Ascending aorta (tissue), 2 donors: ENCODE measurements around the gene CSTF1. TPM values are rescaled to one million over a fixed set of nuclear protein-coding genes. Genes with fewer than 3 reads are reported as not detected.

ENCODE experiments used
- DNase-seq, 2 donors: peaks; one replicate each; pipeline ENCODE4 v3.0.0-alpha.2; 2019; ENCODE audit warnings: low spot score in 2 of 2
- H3K27ac ChIP-seq, 2 donors: fragments of 200-600 bp; sonication (generic); one replicate each; pipeline ENCODE4 v1.5.1; 2016 to 2017; ENCODE audit warnings: mild to moderate bottlenecking in 1 of 2
- H3K27me3 ChIP-seq: fragments of 200-600 bp; sonication (generic); one replicate; pipeline ENCODE4 v1.5.1; 2017
- H3K36me3 ChIP-seq, 2 donors: fragments of 200-600 bp; sonication (generic); one replicate each; pipeline ENCODE4 v1.5.1; 2016
- H3K4me1 ChIP-seq, 2 donors: fragments of 200-600 bp; sonication (generic); one replicate each; pipeline ENCODE4 v1.5.1; 2016 to 2017; ENCODE audit warnings: mild to moderate bottlenecking in 1 of 2
- H3K4me3 ChIP-seq, 2 donors: fragments of 200-600 bp; sonication (generic); one replicate each; pipeline ENCODE4 v1.5.1; 2016 to 2017; ENCODE audit warnings: mild to moderate bottlenecking in 1 of 2
- H3K9me3 ChIP-seq, 2 donors: fragments of 200-600 bp; sonication (generic); one replicate each; pipeline ENCODE4 v1.5.1; 2016
- CTCF ChIP-seq, 3 experiments: fragments of 200-600 bp in 2 of 3; fragments of 450-650 bp in 1 of 3; sonication (generic) in 2 of 3; IDR thresholded peaks; one replicate each; pipeline ENCODE4 v1.5.1; 2016 to 2019; ENCODE audit warnings: antibody characterized with exemption in 3 of 3, mild to moderate bottlenecking in 1 of 3, moderate library complexity in 1 of 3
- intact Hi-C: fragments of 100-400 bp; cut with DNase I; formaldehyde crosslinking; loops from one replicate; pipeline ENCODE4 v1.15.1; 2023
- total RNA-seq: library from RNA; depleted of rRNA; stranded (reverse); fragments of >200 nt; gene quantifications from one replicate; pipeline ENCODE4 v1.1.0, GENCODE V29; 2016

CSTF1 gene
- total RNA-seq, 1 donor from 2014 or later = 13.7 TPM

GRCh38 chr20:56358070-56358469 lies 34.4 kb upstream of the CSTF1 start:
- no peaks in the 10 kb centered on the region for H3K27me3 ChIP-seq
- no peak for TF ChIP-seq CTCF (IDR thresholded peaks at IDR 0.05)
- intact Hi-C loops = loop anchor here (1.0 kb wide), 2 partner anchors 34 to 110 kb away; partner anchors contain the start of genes AURKA, CSTF1 and RTF2
- DNase-seq = no peak
- peak overlapping the region in 1 of 2 donors; percentile 29 for H3K27ac ChIP-seq
- H3K4me1 ChIP-seq = peaks cover 6 to 13% of the 10 kb centered on the region in 2 donors
- no peaks in the 10 kb centered on the region for H3K9me3 ChIP-seq
- no peaks in the 10 kb centered on the region for H3K36me3 ChIP-seq
- peak overlapping the region in 1 of 2 donors; percentile 90 for H3K4me3 ChIP-seq

- peak within 1 kb of the TSS; percentile 75 to 86 for H3K27ac ChIP-seq
- intact Hi-C loops = loop anchor here (1.0 kb wide), 2 partner anchors 34 to 110 kb away; partner anchors contain the start of genes AURKA, CSTF1 and RTF2
- no peak for TF ChIP-seq CTCF (IDR thresholded peaks at IDR 0.05)
- H3K4me3 ChIP-seq = peak within 1 kb of the TSS; percentile 90 to 93
- no peaks in the 10 kb centered on the region for H3K36me3 ChIP-seq
- H3K9me3 ChIP-seq = no peaks in the 10 kb centered on the region
- peak; percentile 31 to 92 for DNase-seq
- no peaks in the 10 kb centered on the region for H3K27me3 ChIP-seq
- H3K4me1 ChIP-seq = peaks cover 6 to 13% of the 10 kb centered on the region in 2 donors
Measured at GRCh38 chr20:56358600-56359211, 33.7 kb upstream of the CSTF1 start, which contains the start of gene FAM210B. FAM210B (plus strand) TSS chr20:56358974; CDS start chr20:56359006, 32 bp downstream.

DNA sequence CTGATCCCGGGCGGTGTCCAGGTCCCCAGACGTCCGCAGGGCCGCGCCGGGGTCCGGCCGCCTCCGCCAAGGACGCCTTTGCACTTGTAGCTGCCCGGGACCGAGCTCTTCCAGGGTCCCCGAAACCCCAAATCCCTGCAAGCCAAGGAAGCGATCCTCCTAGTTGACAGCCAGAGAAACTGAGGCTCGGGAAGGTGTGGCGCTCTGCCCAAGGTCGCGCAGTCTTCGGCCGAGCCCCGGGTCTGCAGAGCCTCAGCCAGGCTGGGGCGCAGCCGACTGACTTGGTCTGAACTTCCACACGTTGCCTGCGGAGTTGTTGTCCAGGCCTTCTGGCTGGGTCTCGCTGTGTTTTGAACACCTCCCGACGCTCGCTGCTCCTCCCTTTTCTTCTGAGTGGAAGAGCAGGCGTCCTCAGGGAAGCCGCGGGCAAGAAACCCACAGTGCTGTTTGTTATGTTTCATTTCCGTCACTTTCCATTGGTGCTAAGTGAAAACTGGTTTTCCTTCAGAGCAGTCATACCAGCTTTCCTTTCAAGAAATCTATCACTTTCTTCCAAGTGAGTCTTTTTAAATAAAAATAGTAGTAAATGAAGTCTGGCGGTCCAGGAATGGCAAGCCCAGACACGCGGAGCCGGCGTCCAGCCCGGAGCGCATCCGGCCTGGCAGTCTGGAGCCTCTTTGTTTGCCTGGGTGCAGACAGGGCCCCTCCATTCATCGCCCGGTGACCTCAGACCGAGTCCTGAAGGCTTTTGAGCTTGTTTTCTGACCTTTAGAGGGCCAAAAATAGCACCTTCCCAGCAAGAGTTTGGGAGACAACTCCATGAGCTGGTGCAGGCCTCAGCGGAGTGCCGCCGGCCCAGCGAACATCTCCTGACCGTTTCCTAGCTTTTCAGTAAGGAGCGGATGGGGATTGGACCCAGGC lies 33.0 kb upstream of the CSTF1 start:
- no peak for TF ChIP-seq CTCF (IDR thresholded peaks at IDR 0.05)
- H3K27me3 ChIP-seq = no peaks in the 10 kb centered on the region
- H3K27ac ChIP-seq = peak overlapping the region; percentile 75 to 86
- intact Hi-C loops = no loop called here
- DNase-seq = peak in 1 of 2 donors; percentile 69
- H3K4me1 ChIP-seq = peaks cover 6 to 13% of the 10 kb centered on the region in 2 donors
- H3K9me3 ChIP-seq = no peaks in the 10 kb centered on the region
- H3K4me3 ChIP-seq = peak overlapping the region; percentile 90 to 93
- no peaks in the 10 kb centered on the region for H3K36me3 ChIP-seq

DNA sequence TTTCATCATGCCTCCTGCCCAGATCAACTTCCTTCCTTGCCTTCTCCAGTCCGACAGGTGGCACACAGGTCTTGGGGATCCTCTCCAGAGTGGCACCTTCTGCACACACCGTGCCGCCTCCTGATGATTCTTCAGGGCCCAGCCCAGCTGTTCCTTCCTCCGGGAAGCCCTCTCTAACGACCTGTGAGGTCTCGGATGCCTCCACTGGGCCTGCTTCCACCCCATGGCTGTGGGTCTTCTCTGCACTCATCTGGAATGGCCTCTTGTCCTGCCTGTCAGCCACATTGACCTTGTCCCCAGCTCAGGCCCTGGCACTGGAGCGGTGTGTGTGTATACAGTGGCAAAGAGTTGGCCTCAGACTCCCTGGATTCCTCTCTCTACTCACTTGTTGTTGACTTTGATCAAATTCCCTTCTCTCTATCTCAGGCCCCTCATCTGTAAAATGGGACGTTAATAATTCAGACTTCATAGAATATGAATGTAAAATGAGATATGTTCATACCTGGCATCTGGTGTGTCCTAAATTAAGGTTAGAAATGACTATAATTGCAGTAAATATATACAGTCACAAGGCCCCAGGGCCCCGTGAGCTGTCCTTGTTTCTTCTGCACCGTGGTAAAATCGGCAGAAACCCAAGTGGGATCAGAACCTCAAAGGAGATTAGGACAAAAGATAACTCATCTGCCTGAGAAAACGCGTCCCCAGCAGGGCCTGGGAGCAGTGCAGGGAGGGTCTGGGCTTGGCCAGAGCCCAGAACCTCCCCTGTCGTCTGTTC lies 32.1 kb upstream of the CSTF1 start:
- H3K9me3 ChIP-seq = no peaks in the 10 kb centered on the region
- H3K27me3 ChIP-seq = no peaks in the 10 kb centered on the region
- peak overlapping the region; percentile 75 to 86 for H3K27ac ChIP-seq
- peak overlapping the region; percentile 90 to 93 for H3K4me3 ChIP-seq
- no peak for TF ChIP-seq CTCF (IDR thresholded peaks at IDR 0.05)
- peaks cover 6 to 13% of the 10 kb centered on the region in 2 donors for H3K4me1 ChIP-seq
- intact Hi-C loops = no loop called here
- DNase-seq = no peak
- peaks cover 2 to 8% of the 10 kb centered on the region in 2 donors for H3K36me3 ChIP-seq

DNA sequence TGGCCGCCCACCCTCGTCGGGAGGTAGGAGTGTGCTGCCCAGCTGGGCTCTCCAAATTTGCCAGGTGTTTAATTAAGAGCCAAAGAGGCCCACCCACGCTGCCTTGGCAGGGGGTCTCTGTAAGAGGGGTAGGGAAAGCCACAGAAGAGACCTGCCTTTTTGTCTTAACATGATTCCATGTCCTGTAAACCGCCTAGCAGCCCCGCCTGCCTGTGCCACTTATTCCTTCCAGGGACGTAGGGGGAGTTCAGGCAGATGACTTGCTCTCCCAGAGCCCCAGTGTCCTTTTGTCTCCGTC lies 31.6 kb upstream of the CSTF1 start:
- no peak for DNase-seq
- intact Hi-C loops = no loop called here
- no peak for TF ChIP-seq CTCF (IDR thresholded peaks at IDR 0.05)
- no peaks in the 10 kb centered on the region for H3K27me3 ChIP-seq
- H3K36me3 ChIP-seq = peaks cover 7 to 14% of the 10 kb centered on the region in 2 donors
- H3K9me3 ChIP-seq = no peaks in the 10 kb centered on the region
- no peak overlapping the region for H3K27ac ChIP-seq
- peaks cover 6 to 13% of the 10 kb centered on the region in 2 donors for H3K4me1 ChIP-seq
- peak overlapping the region in 1 of 2 donors; percentile 90 for H3K4me3 ChIP-seq
